ENCODE measurements around the gene TOX3. TPM values are rescaled to one million over a fixed set of nuclear protein-coding genes. Genes with fewer than 3 reads are reported as not detected.

TOX3 gene
- total and polyA plus RNA-seq, 12 donors = not detected

DNA sequence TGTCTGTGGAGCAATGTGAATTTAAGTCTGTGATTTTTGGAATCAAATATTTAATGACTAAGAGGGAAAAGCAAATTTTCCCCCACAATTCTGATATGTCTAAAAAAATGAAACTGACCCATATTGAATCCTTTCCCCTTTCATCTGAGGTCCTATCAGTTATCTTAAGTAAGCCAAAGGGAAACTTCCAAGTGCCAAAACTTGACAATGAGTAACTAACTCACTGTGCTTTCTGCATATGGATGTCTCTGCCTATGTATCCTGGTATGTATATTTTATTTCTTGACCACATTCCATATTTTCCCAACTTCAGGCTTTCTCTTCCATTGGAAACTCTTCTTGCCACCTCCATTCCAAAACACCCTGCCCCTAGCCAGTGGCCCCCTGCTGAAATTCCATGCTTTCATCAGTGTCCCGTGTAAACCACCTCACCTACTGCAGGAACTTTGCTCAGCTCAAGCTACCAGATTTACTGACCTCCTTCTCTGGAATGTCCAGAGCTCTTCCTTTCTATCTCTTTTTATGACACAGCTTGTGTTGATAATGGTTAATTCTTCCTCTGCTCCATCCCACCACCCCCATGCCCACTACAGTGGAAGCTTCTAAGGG lies 59.0 kb downstream of the TOX3 start:
- 49 to 54% methylated on average over 1 of the region's 1 CpG for WGBS, 2 donors
- intact Hi-C loops (cut with DNase I) = no loop called here
- H3K27ac ChIP-seq = no peak overlapping the region
- no peak for ATAC-seq
- no peak overlapping the region for H3K4me3 ChIP-seq
- H3K9me3 ChIP-seq = peaks cover 0 to 1% (median 0%) of the 10 kb centered on the region in 11 donors
- no peaks in the 10 kb centered on the region for H3K36me3 ChIP-seq
- DNase-seq = no peak
- TF ChIP-seq, protein P1, sequence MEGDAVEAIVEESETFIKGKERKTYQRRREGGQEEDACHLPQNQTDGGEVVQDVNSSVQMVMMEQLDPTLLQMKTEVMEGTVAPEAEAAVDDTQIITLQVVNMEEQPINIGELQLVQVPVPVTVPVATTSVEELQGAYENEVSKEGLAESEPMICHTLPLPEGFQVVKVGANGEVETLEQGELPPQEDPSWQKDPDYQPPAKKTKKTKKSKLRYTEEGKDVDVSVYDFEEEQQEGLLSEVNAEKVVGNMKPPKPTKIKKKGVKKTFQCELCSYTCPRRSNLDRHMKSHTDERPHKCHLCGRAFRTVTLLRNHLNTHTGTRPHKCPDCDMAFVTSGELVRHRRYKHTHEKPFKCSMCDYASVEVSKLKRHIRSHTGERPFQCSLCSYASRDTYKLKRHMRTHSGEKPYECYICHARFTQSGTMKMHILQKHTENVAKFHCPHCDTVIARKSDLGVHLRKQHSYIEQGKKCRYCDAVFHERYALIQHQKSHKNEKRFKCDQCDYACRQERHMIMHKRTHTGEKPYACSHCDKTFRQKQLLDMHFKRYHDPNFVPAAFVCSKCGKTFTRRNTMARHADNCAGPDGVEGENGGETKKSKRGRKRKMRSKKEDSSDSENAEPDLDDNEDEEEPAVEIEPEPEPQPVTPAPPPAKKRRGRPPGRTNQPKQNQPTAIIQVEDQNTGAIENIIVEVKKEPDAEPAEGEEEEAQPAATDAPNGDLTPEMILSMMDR (IDR thresholded peaks at IDR 0.05) = no peak
- no peaks in the 10 kb centered on the region for H3K27me3 ChIP-seq
- no peaks in the 10 kb centered on the region for H3K4me1 ChIP-seq

DNA sequence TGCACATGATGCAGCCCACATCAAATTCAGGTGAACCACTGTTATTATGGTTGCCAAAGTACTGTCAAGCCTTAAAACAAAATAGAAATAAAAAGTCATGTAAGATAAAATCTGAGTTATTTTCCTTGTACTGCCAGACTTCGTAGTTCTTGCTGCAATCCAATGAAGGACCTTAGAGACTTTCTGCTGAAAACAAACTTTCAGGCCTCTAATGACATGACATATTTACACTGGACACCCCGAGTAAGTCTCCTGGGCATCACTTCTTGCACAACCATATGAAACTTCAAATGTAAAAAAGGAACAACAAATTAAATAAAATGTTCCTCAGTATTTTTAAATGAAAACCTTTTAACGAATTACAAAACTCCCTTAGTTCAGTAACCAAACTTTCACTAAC lies 66.7 kb downstream of the TOX3 start:
- intact Hi-C loops (cut with DNase I) = no loop called here
- 64 to 75% methylated on average over 3 of the region's 3 CpGs for WGBS, 2 donors
- TF ChIP-seq, protein P1 (IDR thresholded peaks at IDR 0.05) = no peak
- no peaks in the 10 kb centered on the region for H3K36me3 ChIP-seq
- no peak for DNase-seq
- H3K27ac ChIP-seq = no peak overlapping the region
- ATAC-seq = no peak
- no peak overlapping the region for H3K4me3 ChIP-seq
- H3K4me1 ChIP-seq = no peaks in the 10 kb centered on the region
- peaks cover 0 to 4% (median 0%) of the 10 kb centered on the region in 11 donors for H3K9me3 ChIP-seq
- H3K27me3 ChIP-seq = no peaks in the 10 kb centered on the region

DNA sequence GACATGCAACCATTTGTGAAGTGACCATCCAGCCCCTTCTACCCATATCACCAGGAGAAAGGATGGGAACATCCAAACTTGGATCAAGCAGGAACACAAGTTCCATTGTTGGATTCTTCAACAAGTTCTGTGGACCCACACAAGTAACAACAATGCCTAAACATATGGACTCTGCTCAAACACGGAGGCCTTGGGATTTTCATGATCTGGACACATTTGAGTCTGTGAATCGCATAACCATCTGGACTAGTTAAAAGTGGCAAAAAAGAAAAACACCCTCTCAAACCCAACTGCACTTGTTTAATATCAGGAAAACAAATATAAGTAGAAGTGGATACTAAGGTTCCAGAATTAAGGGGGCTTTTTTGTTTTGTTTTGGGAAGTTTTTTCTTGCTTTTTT lies 70.8 kb downstream of the TOX3 start:
- ATAC-seq (no peak), DNase-seq (no peak)
- 73 to 81% methylated on average over 2 of the region's 2 CpGs for WGBS, 2 donors
- intact Hi-C loops (cut with DNase I) = no loop called here
- Histone ChIP-seq H3K9me3 (peaks cover 0 to 8% (median 0%) of the 10 kb centered on the region in 11 donors), H3K27me3 (no peaks in the 10 kb centered on the region), H3K36me3 (no peaks in the 10 kb centered on the region), H3K4me3 (no peak overlapping the region), H3K4me1 (no peaks in the 10 kb centered on the region), H3K27ac (no peak overlapping the region)
- TF ChIP-seq, protein P1 (IDR thresholded peaks at IDR 0.05) = no peak

DNA sequence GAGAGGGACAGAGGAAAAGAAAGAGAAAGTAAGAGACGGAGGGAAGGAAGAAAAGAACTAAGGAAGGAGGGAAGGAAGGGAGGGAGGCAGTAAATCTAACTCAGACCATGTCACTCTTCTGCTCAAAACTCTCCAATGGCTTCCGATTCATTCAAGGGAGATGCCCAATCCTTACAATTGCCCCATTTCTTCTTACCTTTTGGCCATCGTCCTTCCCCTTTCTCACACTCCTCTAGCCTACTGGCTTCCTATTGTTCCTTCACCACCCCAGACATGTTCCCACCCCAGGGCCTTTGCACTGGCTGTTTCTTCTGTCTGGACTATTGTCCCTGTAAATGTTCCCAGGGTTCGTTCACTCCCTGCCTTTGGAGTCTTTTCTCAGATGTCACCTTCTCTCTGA lies 72.3 kb downstream of the TOX3 start:
- intact Hi-C loops (cut with DNase I) = no loop called here
- 81 to 88% methylated on average over 4 of the region's 4 CpGs for WGBS, 2 donors
- DNase-seq = no peak
- H3K27me3 ChIP-seq = no peaks in the 10 kb centered on the region
- ATAC-seq = no peak
- no peak overlapping the region for H3K27ac ChIP-seq
- H3K36me3 ChIP-seq = no peaks in the 10 kb centered on the region
- no peak overlapping the region for H3K4me3 ChIP-seq
- H3K4me1 ChIP-seq = no peaks in the 10 kb centered on the region
- TF ChIP-seq, protein P1 (IDR thresholded peaks at IDR 0.05) = no peak
- peaks cover 0 to 8% (median 0%) of the 10 kb centered on the region in 11 donors for H3K9me3 ChIP-seq
